K562 (cell line): ENCODE results near the gene LMNA. TPM values are rescaled to one million over a fixed set of nuclear protein-coding genes. Genes with fewer than 3 reads are reported as not detected.

Source experiments
- AFF4 ChIP-seq: sonication (generic); formaldehyde crosslinking; IDR thresholded peaks from 2 replicates; pipeline ENCODE4 v1.8.0; 2023; ENCODE audit warnings: mild to moderate bottlenecking, missing genetic modification reagents
- BHLHE40 ChIP-seq: IDR thresholded peaks from 2 replicates; pipeline ENCODE4 v1.6.1; 2011; ENCODE audit warnings: low read length, improper control_type of control experiment
- DPF2 ChIP-seq: fragments of 450-650 bp; IDR thresholded peaks from 2 replicates; pipeline ENCODE4 v1.6.1; 2016
- HOXB6 ChIP-seq: fragments of 250-450 bp; sonication (Bioruptor Pico); IDR thresholded peaks from 2 replicates; pipeline ENCODE4 v1.5.1; 2022; ENCODE audit warnings: mild to moderate bottlenecking, borderline replicate concordance
- KDM4B ChIP-seq, 2 experiments: fragments of 450-650 bp in 1 of 2; sonication (generic) in 1 of 2; IDR thresholded peaks; 2 replicates each; pipeline ENCODE4 v1.6.1; 2016 to 2017; ENCODE audit warnings: borderline replicate concordance in 2 of 2, antibody characterized with exemption in 1 of 2, low read depth in 1 of 2, mild to moderate bottlenecking in 1 of 2
- MYC ChIP-seq, 2 experiments: fragments of 250-450 bp in 1 of 2; sonication (Bioruptor Pico) in 1 of 2; IDR thresholded peaks; 2 replicates each; pipeline versions ENCODE4 v1.5.1 to v1.6.1; 2012 to 2021; ENCODE audit warnings: low read depth in 2 of 2, borderline replicate concordance in 1 of 2, improper control_type of control experiment in 1 of 2, low read length in 1 of 2, mild to moderate bottlenecking in 1 of 2, moderate library complexity in 1 of 2
- SMC3 ChIP-seq: conservative IDR thresholded peaks from 2 replicates; pipeline ENCODE4 v1.6.1; 2011; ENCODE audit warnings: low read depth, low read length, improper control_type of control experiment; ENCODE audit not compliant: insufficient read depth
- SNRNP70 ChIP-seq: fragments of 200-400 bp; formaldehyde crosslinking; optimal IDR thresholded peaks from 2 replicates; pipeline ENCODE3; 2017; ENCODE audit warnings: low read depth, low read length
- SP2 ChIP-seq: IDR thresholded peaks from 2 replicates; pipeline ENCODE4 v1.6.1; 2011; ENCODE audit warnings: mild to moderate bottlenecking, low read depth, low read length, moderate library complexity; ENCODE audit not compliant: poor library complexity, severe bottlenecking; ENCODE audit errors: extremely low read depth
- ZNF12 ChIP-seq: sonication (generic); formaldehyde crosslinking; IDR thresholded peaks from 2 replicates; pipeline ENCODE4 v1.4.0; 2020; ENCODE audit warnings: mild to moderate bottlenecking, missing genetic modification reagents
- ZNF175 ChIP-seq: fragments of 200-800 bp; sonication (Bioruptor generic); IDR thresholded peaks from 2 replicates; pipeline ENCODE4 v1.6.1; 2016; ENCODE audit warnings: low read depth, mild to moderate bottlenecking, missing genetic modification characterization, missing compliant biosample characterization
- ZNF277 ChIP-seq: fragments of 250-450 bp; sonication (Bioruptor Pico); IDR thresholded peaks from 2 replicates; pipeline ENCODE4 v1.8.0; 2022; ENCODE audit warnings: inconsistent platforms, mild to moderate bottlenecking, moderate library complexity, borderline replicate concordance
- ZNF609 ChIP-seq: sonication (generic); formaldehyde crosslinking; IDR thresholded peaks from 2 replicates; pipeline ENCODE4 v1.8.1; 2023; ENCODE audit warnings: missing genetic modification reagents, mild to moderate bottlenecking, borderline replicate concordance
- polyA plus RNA-seq, 8 experiments: library from polyadenylated mRNA; depleted of rRNA in 4 of 8; stranded (reverse) in 5 of 8; unstranded in 3 of 8; fragments of >200 nt; fragmentation: Nextera tagmentation in 2 of 8; fragmentation: Illumina TruSeq in 1 of 8; extraction: Ambion mirVana in 2 of 8; extraction: Trizol in 1 of 8; gene quantifications; 2 replicates each; pipeline versions ENCODE4 v1.2.1 to v1.2.3, GENCODE V29; 2011 to 2014; ENCODE audit warnings: inconsistent platforms in 1 of 8, missing spikeins in 1 of 8
- total RNA-seq, 7 experiments: library from RNA; depleted of rRNA in 6 of 7; stranded (reverse); fragments of >200 nt in 6 of 7; fragmentation: Illumina TruSeq in 2 of 7; extraction: Trizol in 2 of 7; gene quantifications; 2 replicates each; pipeline versions ENCODE4 v1.2.1 to v1.2.3, GENCODE V29; 2011 to 2021; ENCODE audit warnings: low replicate concordance in 1 of 7

The LMNA gene
- total and polyA plus RNA-seq, 9 of the 15 experiments (the other 6 are each of a cell fraction or from before 2014, with no cell fraction given): 1.00 to 347 (median 88.2) TPM

GRCh38 chr1:156126630-156127534, 12.4 kb downstream of the LMNA start (continued):
- TF ChIP-seq ZNF609 (CRISPR knock-in tag) (no peak; the same call in 1 of the 2 replicates), SP2 (no peak), ZNF12 (CRISPR knock-in tag) (no peak), SMC3 (no peak), HOXB6 (no peak), MYC (IDR thresholded peaks at IDR 0.05; ENCODE audit: low read depth, low read length) (0 out of 2 replicates have a peak, but pooled peaks have one; percentile 48), MYC (CRISPR knock-in tag; IDR thresholded peaks at IDR 0.05; ENCODE audit: borderline replicate concordance, low read depth) (no peak), AFF4 (CRISPR knock-in tag) (0 out of 2 replicates have a peak, but pooled peaks have one; percentile 20), KDM4B (IDR thresholded peaks at IDR 0.05; ENCODE audit: borderline replicate concordance in 2 of 2, low read depth in 1 of 2) (no peak), BHLHE40 (peak; percentile 95), DPF2 (peak; percentile 46), SNRNP70 (no peak), ZNF277 (CRISPR knock-in tag) (no peak), ZNF175 (0 out of 2 replicates have a peak, but pooled peaks have one; percentile 55)
